Medulla oblongata (tissue), 1 donor: ENCODE measurements around the gene TMEM250.
A peak's percentile ranks its signal among the peaks of the same experiment; 100 is the strongest.

Experiments used
- DNase-seq: peaks from one replicate; pipeline ENCODE4 v3.0.0-alpha.2; 2015; ENCODE audit errors: extremely low spot score

Gene TMEM250

DNA sequence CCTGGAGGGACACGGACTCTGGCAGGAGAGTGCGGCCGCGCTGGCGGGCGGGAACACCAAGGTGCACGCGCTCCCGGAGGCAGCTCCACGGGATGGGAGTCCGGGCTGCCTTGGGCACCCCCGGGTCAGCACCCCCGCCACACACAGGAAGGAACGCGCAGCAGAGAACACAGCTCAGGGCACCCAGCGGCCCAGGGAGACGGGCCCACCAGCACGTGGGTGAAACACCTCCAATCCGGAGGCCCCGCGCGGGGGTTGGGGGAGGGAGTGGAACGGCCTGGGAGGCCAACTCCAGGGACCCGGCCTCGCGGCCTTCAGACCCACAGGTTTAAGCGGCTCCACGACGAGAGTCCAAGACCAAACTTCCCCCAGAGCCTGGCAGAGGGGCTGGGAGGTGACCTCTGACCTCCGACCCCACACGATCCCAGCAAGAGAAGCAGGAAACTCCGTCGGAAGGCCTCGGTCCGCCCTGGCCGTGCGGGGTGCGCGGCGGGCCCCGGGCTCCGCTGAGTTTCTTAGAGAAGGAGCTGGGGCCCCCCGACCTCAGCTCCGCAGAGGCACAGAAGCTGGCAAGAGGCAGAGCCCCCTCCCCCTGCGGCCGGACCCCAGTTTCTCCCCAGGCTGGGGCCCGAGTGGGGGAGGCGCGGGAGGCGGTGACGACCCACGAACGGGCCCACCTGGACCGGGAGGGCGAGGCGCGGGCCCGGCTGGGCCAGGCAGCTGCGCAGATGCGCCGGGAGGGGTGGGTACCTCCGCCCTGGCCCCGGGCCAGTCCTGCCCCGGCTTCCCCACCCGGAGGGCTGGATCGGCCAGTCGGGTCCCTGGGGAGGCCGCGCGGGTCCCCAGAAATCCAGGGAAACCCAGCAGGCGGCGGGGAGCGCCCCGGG lies 24.4 kb downstream of the TMEM250 start:
- peak; percentile 58 for DNase-seq

DNA sequence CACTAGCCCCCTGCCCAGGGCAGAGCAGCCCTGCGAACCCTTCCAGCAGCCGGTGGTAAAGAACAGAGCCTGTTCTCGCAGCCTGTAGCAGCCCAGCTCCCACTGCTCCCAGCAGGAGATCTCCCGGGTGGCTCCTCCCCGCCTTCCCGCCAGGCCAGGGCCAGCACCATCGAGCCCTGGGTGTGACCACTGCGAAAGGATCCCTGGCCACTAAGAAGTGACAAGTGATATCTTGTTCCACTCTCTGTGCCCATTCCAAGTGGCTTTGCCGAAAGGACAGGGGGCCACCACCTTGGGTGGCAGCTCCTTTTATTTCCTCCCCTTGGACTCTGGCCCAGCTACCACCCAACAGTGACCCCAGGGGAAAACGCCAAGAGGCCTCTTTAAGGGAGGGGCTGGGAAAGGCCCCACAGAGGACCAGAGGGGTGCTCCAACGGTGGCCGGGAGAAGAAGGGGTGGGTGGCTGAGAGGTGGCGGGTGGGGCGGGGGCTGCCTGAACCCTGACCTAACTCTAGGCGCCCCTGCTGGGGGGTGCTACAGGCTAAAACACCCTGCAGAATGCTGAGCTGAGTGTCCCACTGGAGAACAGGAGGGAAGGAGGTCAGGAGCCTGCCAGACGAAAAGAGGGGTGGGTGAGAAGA lies 25.2 kb downstream of the TMEM250 start:
- no peak for DNase-seq

DNA sequence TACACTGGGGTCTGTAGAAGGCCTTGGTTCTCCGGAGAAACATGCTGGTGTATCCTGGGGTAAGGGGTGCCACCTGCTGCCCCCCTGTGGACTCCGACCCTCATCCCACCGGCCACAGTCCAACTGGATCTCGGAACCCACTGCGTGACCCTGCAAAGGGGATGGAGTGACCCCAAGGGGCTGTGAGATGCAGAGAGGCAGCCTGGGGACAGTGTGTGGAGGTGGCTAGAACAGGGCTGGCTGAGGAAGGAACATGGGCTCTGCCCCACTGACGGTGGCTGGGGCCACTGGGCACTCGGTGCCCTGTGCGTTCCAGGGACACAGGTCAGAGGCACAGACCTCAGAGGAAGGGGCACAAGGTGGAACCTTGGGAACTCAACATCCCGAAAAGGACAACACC lies 25.9 kb downstream of the TMEM250 start:
- no peak for DNase-seq

DNA sequence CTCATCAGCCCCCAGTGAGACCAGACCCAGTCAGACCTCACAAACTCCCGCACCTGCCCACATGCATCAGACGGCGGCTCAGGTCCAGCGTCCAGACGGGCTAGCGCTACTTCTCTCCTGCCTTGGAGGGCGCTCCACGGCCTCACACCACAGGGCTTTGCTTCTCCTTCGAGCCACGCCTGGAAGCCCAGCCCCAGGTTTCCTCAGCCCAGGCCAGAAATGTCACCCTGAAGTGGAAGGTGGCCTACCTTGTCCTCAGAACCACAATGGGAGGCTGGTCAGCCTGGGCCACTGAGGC lies 26.4 kb downstream of the TMEM250 start:
- DNase-seq, result no peak

DNA sequence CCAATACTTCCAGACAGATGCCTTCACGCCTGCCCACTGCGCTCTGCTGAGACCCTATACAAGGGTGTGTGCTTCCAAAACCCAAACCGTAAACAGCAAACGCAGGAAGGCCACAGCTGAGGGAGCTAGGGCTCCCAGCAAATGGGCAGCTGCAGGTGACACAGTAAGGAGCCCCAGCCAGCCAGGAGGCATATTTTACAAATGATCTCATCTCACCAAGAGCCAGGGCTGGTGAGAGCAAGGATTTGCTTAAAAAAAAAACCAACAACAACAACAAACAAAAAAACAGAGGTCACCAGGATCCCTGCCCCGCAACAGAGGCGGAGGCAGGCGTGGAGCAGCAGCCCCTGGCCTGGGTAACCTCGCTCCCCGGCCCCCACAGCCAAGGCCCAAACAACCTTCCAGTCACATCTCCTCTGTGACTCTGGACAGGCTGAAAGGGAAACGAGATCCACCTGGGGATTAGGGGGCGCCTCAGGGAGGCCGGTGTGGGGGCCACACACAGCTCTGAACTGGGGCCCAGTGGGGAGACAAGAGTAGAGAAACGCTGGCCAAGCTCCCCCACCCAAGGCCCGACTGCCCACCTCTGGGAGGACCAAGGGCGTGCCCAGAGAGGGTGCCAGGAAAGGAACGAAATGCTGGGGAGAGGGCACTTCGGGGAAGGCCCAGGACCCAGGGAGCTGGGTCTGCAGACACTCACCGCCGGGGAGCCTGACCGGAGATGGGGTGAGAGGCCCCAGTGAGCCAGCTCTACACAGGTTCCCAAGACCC lies 26.9 kb downstream of the TMEM250 start:
- no peak for DNase-seq

DNA sequence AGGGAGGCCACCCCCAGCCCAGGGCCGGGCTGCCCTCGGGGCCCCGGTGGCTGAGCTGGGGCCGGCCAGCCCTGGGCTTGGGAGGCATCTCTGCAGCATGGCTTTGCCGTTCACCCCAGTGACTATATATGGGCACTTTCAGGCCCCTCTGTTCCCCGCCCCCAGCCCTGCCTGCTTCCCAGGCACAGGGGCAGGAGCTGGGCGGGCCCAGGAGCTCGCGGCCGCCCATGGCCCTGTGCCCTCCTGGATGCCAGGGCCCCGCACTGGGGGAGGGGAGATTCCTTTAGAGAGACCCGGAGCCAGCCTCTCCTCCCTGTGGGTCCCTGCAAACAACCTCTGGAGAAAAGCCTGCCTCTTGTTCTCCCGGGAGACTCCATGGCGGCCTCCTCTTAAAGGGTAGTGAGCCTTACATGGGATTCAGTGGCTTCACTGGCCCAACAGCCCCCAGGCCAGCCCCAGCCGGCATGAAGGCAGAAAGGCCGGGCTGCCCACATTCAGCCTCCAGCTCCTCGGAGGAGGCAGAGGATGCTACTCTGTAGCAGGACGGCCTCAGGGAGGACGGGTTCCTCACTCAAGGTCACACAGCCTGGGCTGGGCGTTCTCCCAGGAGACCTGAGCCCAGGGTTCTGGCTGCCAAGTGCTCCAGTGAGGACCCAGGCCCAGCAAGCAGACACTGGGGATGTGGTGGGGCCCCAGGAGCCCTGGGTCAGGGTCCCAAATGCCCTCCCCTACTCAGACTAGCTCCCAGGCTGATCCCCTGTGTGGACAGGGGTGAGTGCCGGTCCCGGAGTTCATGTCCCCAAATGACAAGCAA lies 27.7 kb downstream of the TMEM250 start:
- DNase-seq, result no peak

DNA sequence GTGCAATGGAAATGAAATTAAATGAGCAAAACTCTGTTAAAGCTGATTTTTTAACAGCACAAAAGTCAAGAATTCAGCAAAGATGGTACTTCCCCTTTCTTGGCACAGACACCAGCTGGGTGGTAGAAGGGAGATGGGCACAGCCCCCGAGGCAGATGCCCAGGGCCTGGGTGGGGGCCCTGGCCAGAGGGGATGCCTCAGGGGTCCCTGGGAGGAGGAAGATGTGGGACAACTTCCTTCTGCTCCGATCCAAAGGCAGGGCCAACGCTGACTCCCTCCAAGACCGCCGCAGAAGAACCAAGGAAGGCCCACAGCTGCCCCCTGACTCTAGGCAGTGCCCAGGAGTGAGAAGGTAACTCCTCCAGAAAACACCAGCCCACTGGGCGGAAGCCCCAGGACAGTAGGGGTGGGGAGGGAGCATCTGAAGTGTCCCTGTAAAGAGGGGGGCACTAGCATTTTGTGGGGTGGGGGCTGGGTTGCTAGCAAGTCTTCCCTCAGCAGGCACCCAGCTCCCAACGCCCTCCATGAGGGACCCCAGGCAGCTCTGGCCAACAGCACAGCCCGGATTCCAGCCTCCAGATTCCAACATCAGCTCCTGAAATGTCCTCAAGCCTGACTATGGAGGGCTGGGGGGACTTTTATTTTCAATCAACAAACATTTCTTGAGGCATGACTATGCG lies 28.5 kb downstream of the TMEM250 start:
- DNase-seq, result no peak

- no peak for DNase-seq
These were observed 29.0 kb downstream of the TMEM250 start for GRCh38 chr9:136089697-136090045.

DNA sequence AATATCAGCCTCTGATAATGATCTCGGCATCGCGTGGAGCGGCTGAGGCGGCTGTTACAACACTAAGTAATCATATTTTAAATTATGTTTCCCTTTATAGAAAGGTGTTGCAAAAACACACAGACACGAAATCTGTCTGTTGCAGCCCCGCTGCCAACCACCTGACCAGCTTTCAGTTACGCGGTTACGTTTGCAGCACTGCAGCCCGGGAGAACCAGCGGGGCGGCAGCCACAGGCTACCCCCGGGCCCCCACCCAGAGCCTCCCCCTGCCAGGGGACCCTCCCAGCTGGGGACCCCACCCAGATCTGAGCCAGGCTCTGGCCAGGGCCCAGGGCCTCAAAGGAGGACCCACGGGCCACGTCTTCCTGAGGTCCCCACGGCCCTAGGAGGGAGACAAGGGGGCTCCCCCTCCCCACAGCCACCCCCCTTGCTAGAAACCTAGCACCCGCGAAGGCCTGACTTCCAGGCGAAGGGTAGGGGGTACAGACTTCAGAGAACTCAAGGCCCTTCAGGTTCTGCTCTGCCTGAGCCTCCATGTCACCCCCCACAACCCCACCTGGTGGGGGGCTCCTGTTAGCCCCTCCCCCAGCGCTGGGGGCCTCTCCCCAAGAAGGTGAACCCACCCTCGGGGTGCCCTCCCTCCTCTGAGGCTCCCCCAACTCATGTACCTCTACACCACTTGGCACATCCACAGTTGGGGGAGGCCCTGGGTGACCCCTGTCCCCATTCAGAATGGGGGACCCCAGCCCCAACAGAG lies 29.6 kb downstream of the TMEM250 start:
- no peak for DNase-seq

DNA sequence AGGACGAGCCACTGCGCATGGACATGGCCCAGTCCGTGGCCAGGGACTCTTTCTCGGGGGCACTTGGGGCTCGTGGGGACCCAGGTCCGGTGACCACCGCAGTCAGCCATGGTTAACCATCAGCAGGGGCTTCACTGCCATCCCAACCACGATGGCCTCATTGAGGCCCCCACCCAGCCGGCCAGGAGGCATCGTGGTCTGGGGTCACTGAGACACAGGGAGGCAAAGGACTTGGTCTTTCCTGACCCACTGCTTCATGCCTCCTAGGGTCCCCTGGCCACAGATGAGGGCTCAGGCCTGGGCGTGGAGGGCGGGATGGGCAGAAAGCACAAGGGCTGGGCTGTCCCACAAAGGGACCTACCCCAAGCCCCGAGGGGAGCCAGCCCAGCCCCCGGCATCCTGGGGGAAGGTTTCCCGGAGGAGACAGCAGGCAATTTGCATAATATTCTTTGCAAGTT lies 30.2 kb downstream of the TMEM250 start:
- DNase-seq, result no peak

GRCh38 chr9:136087741-136088480 lies 30.8 kb downstream of the TMEM250 start:
- no peak for DNase-seq

GRCh38 chr9:136086951-136087740 lies 31.5 kb downstream of the TMEM250 start:
- DNase-seq, result no peak

- DNase-seq, result peak; percentile 65
These were observed 32.3 kb downstream of the TMEM250 start for GRCh38 chr9:136086213-136086881.

DNA sequence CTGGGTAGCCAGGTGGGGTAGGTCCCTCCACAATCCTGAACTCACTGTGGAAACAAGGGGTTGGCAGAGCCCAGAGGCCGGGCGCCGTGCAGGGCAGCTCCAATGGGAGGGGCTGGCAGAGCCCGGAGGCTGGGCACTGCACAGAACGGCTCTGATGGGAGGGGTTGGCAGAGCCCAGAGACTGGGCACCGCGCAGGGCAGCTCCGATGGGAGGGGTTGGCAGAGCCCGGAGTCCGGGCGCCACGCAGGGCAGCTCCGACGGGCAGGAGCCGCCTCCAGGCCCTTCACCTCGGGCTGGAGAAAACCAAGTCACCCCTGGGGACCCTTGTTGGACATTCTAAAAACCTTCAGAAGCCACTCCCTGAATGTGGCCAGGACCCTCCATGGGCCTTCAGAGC lies 32.9 kb downstream of the TMEM250 start:
- peak; percentile 94 for DNase-seq

GRCh38 chr9:136084063-136084944 lies 34.4 kb downstream of the TMEM250 start:
- no peak for DNase-seq

DNA sequence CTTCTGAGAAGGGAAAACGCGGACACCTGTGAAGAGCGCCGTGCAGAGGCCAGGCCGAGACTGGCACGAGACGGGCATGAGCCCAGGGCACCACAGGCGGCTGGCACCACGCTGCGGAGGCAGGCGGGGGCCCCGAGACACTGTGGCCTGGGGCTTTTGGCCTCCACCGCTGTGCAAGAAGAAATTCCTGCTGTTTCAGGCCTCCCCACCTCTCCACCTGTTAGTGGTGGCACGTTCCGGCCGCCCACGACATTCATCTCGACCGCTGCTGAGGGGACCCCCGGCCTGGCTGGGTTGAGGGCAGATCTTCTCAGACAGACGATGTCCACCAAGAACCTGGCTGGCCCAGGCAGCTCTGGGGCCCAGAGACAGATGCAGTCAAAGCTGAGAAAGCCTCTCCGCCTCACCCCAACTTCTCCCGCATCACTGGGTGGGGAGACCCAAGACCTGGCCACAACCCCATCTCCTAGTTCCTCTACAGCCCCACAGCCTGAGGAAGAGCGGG lies 35.1 kb downstream of the TMEM250 start:
- DNase-seq, result no peak
